HG02870 (cell line): Measurements from ENCODE around the gene FHIT.

ENCODE experiments used
- ATAC-seq: cut with Tn5 transposase; IDR thresholded peaks from one replicate; pipeline ENCODE4 v1.9.1; 2021; ENCODE audit warnings: mild to moderate bottlenecking, moderate library complexity; ENCODE audit not compliant: unreplicated experiment

The FHIT gene

DNA sequence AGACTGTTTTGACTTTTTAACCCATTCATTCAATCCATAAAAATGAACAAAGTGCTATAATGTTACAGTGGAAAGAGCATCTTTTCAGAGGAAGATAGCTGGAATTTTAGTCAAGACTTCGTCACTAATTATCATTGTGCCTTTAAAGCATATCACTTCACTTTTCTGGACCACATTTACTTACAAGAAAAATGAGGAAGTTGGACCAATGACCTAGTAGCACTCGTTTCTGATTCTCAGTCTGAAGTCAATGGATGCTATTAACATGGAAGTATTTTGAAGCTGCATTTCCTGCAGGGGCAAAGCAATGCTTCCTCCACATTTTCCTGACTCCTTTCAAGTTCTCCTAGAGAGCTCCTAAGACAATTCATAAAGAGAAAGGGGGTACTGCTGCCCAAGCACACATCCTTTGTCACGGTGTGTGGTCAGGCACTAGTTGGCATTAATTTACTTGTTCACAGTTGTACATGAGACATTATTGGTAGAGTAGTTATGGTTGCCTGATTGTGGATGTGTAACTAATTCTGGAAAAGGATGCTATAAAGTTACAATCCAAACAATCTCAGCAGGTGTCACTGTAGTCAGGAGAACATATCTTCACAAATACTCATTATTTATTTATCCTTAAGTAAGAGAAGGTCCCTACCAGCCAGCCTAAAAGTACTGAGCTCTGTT lies 1049.1 kb downstream of the FHIT start:
- ATAC-seq, result no peak

GRCh38 chr3:60199306-60199705 lies 1051.9 kb downstream of the FHIT start:
- ATAC-seq, result no peak

- no peak for ATAC-seq
Measured at GRCh38 chr3:60198179-60198720, 1053.0 kb downstream of the FHIT start.

- ATAC-seq, result no peak
Measured at GRCh38 chr3:60192297-60193114, 1058.7 kb downstream of the FHIT start.

DNA sequence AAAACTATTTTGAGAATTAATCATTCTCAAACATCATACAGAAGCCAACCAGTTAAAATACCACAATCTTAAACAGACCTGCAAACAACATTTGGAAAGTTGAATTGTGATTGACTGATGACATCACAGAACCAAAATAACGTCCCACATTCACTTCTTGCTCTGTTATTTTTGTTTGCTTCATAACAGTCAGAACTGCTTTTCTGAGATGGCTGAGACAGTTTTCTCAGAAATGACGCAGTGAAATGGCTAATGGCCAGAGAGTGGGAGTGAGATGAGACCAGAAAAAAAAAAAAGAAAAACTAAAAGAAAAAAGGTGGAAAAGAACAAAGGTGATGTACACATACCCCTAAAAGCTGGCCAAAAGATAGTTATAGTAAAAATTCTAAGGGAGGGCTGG lies 1061.2 kb downstream of the FHIT start:
- no peak for ATAC-seq

DNA sequence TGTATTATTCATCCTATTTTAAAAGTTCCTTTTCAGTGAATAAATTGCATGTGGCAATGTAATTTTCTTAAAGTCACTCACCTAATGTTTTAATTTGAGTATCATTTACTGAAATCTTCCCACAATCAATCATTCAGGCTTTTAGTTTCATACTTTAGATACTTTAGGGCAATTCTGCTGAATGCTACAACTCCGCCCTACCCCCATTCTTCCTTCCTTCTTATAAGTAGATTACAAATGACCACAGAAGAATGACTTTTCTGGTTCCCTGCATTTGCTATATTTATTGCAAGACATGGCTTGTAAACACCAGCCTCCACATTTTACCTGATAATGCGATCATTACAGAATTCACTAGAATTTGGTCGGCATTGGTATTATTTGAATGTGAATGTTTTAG lies 1061.9 kb downstream of the FHIT start:
- no peak for ATAC-seq

- ATAC-seq, result no peak
Measured at GRCh38 chr3:60188803-60189202, 1062.4 kb downstream of the FHIT start.

DNA sequence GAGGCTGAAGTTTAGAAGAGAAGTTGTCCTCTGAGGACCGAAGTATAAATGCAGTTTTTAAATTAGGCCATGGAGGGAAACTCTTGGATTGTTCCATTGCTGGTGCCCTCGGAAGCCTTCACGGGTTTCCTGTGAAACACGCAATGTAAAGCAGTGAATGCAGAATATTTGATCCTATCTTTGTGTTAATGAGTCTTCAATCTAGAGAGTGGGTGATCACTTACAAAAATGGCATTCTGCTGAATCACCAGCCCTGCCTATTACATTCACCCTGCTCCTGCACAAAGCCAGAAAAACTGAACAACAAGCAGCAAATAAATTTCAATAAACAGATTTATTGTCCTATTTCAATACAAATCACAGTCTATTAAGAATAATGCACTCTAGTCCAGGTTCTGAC lies 1063.9 kb downstream of the FHIT start:
- ATAC-seq, result no peak

GRCh38 chr3:60186359-60186758 lies 1064.9 kb downstream of the FHIT start:
- ATAC-seq, result no peak

- no peak for ATAC-seq
Measured at GRCh38 chr3:60185161-60185560, 1066.1 kb downstream of the FHIT start.

GRCh38 chr3:60182697-60183096 lies 1068.6 kb downstream of the FHIT start:
- no peak for ATAC-seq

DNA sequence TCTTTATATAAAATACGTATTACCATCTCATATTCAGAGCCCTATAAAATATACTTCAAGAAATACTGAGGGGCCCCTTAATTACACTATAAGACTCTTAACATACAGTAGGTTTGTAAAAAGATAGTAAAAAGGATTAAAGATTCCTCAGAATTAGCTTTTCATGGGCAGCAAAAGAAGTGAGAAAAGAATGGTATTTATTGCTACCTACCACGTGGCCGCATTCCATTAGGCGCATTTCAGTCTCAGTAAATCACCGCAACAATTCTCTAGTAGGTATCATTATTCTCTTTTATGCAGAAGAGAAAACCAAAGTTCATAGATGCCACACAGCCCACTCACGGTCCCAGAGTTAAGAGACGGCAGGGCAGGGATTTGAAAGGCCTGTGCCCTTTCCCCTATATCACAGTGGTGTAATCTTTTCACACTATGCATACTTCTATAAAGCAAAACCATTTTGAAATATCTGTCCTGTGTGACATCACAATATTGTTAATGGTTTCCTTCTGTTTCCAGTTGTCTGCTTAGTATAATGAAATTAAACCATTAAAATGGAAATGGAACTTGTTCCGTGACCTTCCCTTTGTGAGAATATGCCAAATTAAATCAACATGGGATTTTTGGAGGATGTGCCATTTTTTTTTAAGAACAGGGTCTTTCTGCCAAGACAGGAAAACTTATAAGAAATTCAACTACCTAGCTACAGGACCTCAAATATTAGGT lies 1072.2 kb downstream of the FHIT start:
- ATAC-seq, result no peak

- no peak for ATAC-seq
Measured at GRCh38 chr3:60177726-60178125, 1073.5 kb downstream of the FHIT start.

DNA sequence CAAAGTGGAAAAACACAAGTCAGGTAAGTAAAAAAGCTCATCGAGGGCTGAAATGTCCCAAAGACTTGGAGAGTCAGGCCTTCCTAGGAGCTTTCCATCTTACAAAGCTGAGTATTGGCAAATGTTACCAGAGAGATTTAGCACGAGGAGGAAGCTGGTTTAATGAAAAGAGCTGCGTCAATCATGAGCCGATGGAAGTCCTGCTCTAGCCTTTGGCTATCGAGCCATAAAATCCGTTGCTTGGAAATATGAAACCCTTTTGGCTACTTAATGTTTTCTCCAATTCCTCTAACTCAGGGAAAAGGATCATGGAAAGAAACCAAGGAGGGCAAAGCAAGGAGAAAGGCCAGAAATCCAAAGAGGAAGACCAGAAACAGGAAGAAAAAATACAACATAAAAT lies 1074.6 kb downstream of the FHIT start:
- ATAC-seq, result no peak

DNA sequence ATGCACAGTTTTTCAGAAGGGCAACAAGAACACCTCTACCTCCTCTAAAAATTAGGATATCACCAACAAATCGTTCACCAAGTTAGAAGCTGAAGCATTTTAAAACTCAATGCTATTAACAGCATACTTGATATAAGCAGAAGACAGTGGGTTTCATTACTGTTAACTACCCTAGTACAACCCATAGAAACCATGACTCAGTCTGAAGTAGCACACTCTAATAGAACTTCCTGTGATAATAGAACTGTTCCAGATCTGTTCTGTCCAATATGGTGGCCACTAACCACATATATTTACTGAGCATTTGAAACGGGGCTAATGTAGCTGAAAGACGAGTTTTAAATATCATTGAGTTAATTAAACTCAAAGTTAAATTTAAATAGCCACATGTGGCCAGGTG lies 1075.6 kb downstream of the FHIT start:
- no peak for ATAC-seq

- ATAC-seq, result no peak
Measured at GRCh38 chr3:60169755-60170154, 1081.5 kb downstream of the FHIT start.

- no peak for ATAC-seq
Measured at GRCh38 chr3:60167186-60167585, 1084.1 kb downstream of the FHIT start.

DNA sequence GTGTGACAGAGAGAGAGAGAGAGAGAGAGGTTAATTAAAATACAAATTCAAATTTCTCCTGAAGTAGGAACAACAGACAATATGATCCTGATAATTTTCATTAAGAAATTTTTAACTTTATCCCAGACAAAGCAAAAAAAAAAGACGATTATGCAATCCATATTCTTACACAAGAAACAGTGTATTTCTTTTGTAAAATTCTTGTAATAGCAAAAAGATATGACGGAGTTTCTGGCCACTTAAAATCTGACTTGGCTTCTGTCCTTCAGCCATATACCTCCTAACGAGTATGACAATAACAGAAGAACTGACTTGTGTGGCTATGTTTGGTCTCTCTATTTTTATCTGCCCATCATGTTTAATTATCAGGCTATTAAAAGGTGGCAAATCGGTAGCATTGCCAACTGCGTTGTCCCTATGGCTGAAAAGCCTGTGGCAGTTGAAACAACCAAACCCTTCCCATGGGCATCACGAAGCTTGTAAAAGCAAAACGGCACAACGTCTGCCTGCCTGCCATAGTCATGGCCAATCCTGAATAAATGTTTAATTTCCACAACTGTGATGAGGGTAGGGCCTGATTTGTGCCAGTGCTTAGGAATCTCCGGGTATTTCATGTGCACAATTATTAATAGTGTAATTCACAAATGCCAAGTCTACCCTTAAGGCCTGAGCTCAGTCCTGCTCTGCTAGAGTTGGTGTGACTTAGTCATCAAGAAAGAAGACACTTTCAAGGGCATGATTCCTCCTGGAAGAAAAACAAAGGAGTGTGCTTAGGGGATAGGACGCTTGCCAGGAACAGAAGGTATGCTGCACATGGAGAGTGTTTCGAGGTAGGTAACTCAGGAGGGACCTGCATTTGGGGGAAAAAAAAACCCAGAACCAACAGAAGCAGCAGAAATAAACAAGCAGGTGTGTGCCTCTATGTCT lies 1090.2 kb downstream of the FHIT start:
- no peak for ATAC-seq

DNA sequence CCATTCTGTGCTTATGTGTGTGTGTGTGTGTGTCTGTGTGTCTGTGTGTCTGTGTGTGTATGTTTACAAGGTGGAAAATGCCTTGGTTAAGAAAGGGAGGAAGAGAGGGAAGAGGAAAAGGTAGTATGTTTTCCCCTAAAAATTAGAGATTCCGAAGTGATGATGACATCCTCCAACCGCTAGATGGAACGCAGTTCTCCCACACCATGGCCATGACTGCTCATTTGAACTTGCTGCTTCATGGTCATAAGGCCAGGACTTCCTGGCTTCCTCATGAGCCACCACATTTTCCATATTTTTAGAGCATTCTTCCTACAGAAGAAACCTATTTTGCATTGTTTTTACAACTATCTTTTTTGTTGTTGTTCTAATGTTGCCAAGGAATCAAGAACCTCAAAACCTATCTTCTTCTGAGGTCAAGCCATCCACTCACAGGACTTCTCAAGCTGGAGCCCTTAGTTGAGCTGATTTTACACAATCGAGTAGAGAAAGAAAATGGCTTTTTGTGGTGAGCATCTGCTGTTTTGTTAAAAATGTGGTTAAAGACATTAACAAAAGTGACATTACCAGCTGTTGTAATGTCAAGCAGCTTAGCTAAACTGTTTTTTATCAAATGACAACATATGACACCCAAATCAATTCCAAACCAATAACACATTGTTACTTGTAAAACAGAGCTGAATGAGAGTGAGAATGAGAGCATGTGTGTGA lies 1091.0 kb downstream of the FHIT start:
- no peak for ATAC-seq

- ATAC-seq, result no peak
Measured at GRCh38 chr3:60158035-60158434, 1093.2 kb downstream of the FHIT start.
